GM12878 (cell line): ENCODE results near the gene CMTM1. TPM values are rescaled to one million over a fixed set of nuclear protein-coding genes. Genes with fewer than 3 reads are reported as not detected.
A peak's percentile ranks its signal among the peaks of the same experiment; 100 is the strongest.

Experiments
- BHLHE40 ChIP-seq, 2 experiments: fragments of 450-650 bp in 1 of 2; IDR thresholded peaks; 2 replicates each; pipeline ENCODE4 v1.6.1; 2011 to 2017; ENCODE audit warnings: low read depth in 2 of 2, borderline replicate concordance in 1 of 2, improper control_type of control experiment in 1 of 2, low read length in 1 of 2, mild to moderate bottlenecking in 1 of 2
- CEBPB ChIP-seq, 2 experiments: fragments of 150-350 bp in 1 of 2; IDR thresholded peaks; 2 replicates each; pipeline ENCODE4 v1.6.1; 2012 to 2014; ENCODE audit warnings: low read depth in 2 of 2, low read length in 2 of 2, borderline replicate concordance in 1 of 2, inconsistent platforms in 1 of 2
- CHD1 ChIP-seq: IDR thresholded peaks from 2 replicates; pipeline ENCODE4 v1.6.1; 2012; ENCODE audit warnings: low read depth, low read length, improper control_type of control experiment
- CTCF ChIP-seq, 3 experiments: IDR thresholded peaks in 2 of 3; conservative IDR thresholded peaks in 1 of 3; 2 replicates each; pipeline ENCODE4 v1.5.1; 2011; ENCODE audit warnings: low read depth in 3 of 3, low read length in 3 of 3, mild to moderate bottlenecking in 3 of 3, control low read depth in 2 of 3, moderate library complexity in 2 of 3, inconsistent platforms in 1 of 3, mixed read lengths in 1 of 3; ENCODE audit not compliant: control insufficient read depth in 2 of 3, insufficient read depth in 1 of 3; ENCODE audit errors: extremely low read depth in 1 of 3
- EP300 ChIP-seq, 2 experiments: fragments of 150-350 bp in 1 of 2; IDR thresholded peaks; 2 replicates each; pipeline ENCODE4 v1.6.1; 2011 to 2012; ENCODE audit warnings: low read depth in 2 of 2, low read length in 2 of 2, borderline replicate concordance in 1 of 2, improper control_type of control experiment in 1 of 2, inconsistent platforms in 1 of 2; ENCODE audit not compliant: control insufficient read depth in 1 of 2
- ESRRA ChIP-seq: IDR thresholded peaks from 2 replicates; pipeline ENCODE4 v1.6.1; 2012; ENCODE audit warnings: mild to moderate bottlenecking, low read length, improper control_type of control experiment
- FOS ChIP-seq: IDR thresholded peaks from 3 replicates; pipeline ENCODE4 v1.6.1; 2011; ENCODE audit warnings: borderline replicate concordance; ENCODE audit not compliant: insufficient read length; ENCODE audit errors: extremely low read depth
- IRF4 ChIP-seq: IDR thresholded peaks from 2 replicates; pipeline ENCODE4 v1.6.1; 2011; ENCODE audit warnings: low read depth, low read length
- JUNB ChIP-seq: IDR thresholded peaks from 2 replicates; pipeline ENCODE4 v1.6.1; 2016; ENCODE audit warnings: antibody characterized with exemption, mild to moderate bottlenecking
- KLF5 ChIP-seq: fragments of 450-650 bp; IDR thresholded peaks from 2 replicates; pipeline ENCODE4 v1.6.1; 2014; ENCODE audit warnings: mild to moderate bottlenecking; ENCODE audit not compliant: partially characterized antibody
- MYC ChIP-seq: IDR thresholded peaks from 2 replicates; pipeline ENCODE4 v1.6.1; 2011; ENCODE audit warnings: mild to moderate bottlenecking, low read length, moderate library complexity, inconsistent platforms; ENCODE audit not compliant: insufficient read depth, insufficient replicate concordance, insufficient read length, severe bottlenecking
- RBBP5 ChIP-seq: fragments of 200-600 bp; sonication (generic); conservative IDR thresholded peaks from 2 replicates; pipeline ENCODE4 v1.6.1; 2016
- RUNX3 ChIP-seq: IDR thresholded peaks from 2 replicates; pipeline ENCODE4 v1.6.1; 2012; ENCODE audit warnings: low read length, inconsistent platforms
- SMAD5 ChIP-seq: IDR thresholded peaks from 2 replicates; pipeline ENCODE4 v1.6.1; 2016; ENCODE audit warnings: antibody characterized with exemption, low read depth
- SMC3 ChIP-seq: IDR thresholded peaks from 2 replicates; pipeline ENCODE4 v1.6.1; 2011; ENCODE audit warnings: low read length, improper control_type of control experiment, borderline replicate concordance
- SUZ12 ChIP-seq: fragments of 200-600 bp; sonication (generic); IDR thresholded peaks from one replicate; pipeline ENCODE4 v1.6.1; 2018; ENCODE audit warnings: antibody characterized with exemption, mild to moderate bottlenecking; ENCODE audit not compliant: unreplicated experiment
- USF1 ChIP-seq: IDR thresholded peaks from 2 replicates; pipeline ENCODE4 v1.6.1; 2011; ENCODE audit warnings: borderline replicate concordance, low read depth, mild to moderate bottlenecking, moderate library complexity, mixed read lengths, low read length; ENCODE audit not compliant: insufficient read depth; ENCODE audit errors: extremely low read length
- YY1 ChIP-seq: IDR thresholded peaks from 2 replicates; pipeline ENCODE4 v1.6.1; 2011; ENCODE audit warnings: low read depth, mild to moderate bottlenecking, low read length
- ZNF24 ChIP-seq: fragments of 450-650 bp; IDR thresholded peaks from 2 replicates; pipeline ENCODE4 v1.6.1; 2017; ENCODE audit warnings: antibody characterized with exemption, mild to moderate bottlenecking
- ZZZ3 ChIP-seq: IDR thresholded peaks from 2 replicates; pipeline ENCODE4 v1.6.1; 2011; ENCODE audit warnings: low read depth; ENCODE audit not compliant: control insufficient read depth, insufficient read length
- polyA plus RNA-seq, 11 experiments: library from polyadenylated mRNA; depleted of rRNA in 4 of 11; unstranded in 6 of 11; stranded (reverse) in 5 of 11; fragments of >200 nt; fragmentation: Nextera tagmentation in 4 of 11; fragmentation: Illumina TruSeq in 1 of 11; extraction: Ambion mirVana in 4 of 11; extraction: Trizol in 1 of 11; gene quantifications; 1 replicate in 1 of 11; 2 replicates in 10 of 11; pipeline versions ENCODE4 v1.2.1 to v1.2.3, GENCODE V29; 2011 to 2016; ENCODE audit warnings: inconsistent platforms in 2 of 11, missing spikeins in 2 of 11, low read depth in 1 of 11
- total RNA-seq, 4 experiments: library from RNA; depleted of rRNA in 3 of 4; stranded (reverse); fragments of >200 nt in 3 of 4; fragmentation: Illumina TruSeq in 1 of 4; extraction: Trizol in 1 of 4; gene quantifications; 2 replicates each; pipeline versions ENCODE4 v1.2.1 to v1.2.3, GENCODE V29; 2013 to 2021
- TF ChIP-seq, protein P1 (sequence below): fragments of 450-650 bp; formaldehyde crosslinking; IDR thresholded peaks from 2 replicates; pipeline ENCODE4 v1.4.0; 2022; ENCODE audit warnings: mild to moderate bottlenecking, moderate library complexity
- TF ChIP-seq, protein P2 (sequence below): IDR thresholded peaks from 2 replicates; pipeline ENCODE4 v1.6.1; 2012; ENCODE audit warnings: low read length, inconsistent platforms

CMTM1 gene
- total and polyA plus RNA-seq, 10 of the 15 experiments (the other 5 are each of a cell fraction or from before 2014, with no cell fraction given): 0.09 to 3.0 (median 1.4) TPM; not detected in 2

DNA sequence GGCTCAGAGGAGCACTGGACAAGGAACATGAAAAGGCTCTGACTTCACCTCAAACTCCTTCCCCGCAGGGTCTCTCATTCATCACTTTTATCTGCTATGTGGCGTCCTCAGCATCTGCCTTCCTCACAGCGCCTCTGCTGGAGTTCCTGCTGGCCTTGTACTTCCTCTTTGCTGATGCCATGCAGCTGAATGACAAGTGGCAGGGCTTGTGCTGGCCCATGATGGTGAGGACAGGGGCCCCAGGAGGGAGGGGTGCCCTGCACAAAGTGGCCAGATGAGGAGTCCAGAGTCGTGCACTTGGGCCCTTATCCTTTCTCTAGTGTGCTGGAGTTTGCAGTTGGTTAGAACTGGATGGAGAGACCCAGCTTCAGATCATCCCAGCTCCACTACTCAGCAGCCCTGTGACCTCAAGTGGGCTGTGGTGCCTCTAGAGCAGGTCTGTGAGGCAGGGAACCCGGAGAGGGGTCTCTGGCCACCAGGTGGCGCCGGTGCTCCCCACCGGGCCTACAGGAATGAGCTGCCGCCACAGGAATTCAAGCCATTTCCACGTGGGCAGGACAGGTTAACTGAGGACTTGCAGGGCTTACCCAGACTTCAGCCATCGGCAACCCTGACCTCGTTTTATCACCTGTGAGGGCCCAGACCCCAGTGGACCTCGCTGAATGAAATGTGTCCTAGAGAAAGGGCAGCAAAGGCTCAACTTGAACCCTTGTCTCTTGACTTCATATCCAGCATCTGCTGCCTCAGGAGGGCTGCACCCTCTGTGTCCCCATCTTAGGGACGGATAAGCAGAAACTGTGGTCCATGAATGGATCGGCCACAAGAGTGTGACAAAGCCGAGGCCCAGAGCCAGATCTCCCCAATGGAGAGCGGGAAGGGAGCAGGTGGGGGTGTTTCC, 42.3 kb downstream of the CMTM1 start (continued):
- TF ChIP-seq, protein P1, sequence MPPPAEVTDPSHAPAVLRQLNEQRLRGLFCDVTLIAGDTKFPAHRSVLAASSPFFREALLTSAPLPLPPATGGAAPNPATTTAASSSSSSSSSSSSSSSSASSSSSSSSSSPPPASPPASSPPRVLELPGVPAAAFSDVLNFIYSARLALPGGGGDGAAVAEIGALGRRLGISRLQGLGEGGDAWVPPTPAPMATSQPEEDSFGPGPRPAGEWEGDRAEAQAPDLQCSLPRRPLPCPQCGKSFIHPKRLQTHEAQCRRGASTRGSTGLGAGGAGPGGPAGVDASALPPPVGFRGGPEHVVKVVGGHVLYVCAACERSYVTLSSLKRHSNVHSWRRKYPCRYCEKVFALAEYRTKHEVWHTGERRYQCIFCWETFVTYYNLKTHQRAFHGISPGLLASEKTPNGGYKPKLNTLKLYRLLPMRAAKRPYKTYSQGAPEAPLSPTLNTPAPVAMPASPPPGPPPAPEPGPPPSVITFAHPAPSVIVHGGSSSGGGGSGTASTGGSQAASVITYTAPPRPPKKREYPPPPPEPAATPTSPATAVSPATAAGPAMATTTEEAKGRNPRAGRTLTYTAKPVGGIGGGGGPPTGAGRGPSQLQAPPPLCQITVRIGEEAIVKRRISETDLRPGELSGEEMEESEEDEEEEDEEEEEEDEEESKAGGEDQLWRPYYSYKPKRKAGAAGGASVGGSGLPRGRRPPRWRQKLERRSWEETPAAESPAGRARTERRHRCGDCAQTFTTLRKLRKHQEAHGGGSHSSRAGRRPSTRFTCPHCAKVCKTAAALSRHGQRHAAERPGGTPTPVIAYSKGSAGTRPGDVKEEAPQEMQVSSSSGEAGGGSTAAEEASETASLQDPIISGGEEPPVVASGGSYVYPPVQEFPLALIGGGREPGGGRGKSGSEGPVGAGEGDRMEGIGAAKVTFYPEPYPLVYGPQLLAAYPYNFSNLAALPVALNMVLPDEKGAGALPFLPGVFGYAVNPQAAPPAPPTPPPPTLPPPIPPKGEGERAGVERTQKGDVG (CRISPR knock-in tag): no peak
- TF ChIP-seq MYC (no peak), CEBPB (IDR thresholded peaks at IDR 0.05; ENCODE audit: borderline replicate concordance in 1 of 2, low read depth in 2 of 2, low read length in 2 of 2) (no peak), YY1 (peak; percentile 51; the same call in 1 of the 2 replicates), EP300 (IDR thresholded peaks at IDR 0.05; ENCODE audit: borderline replicate concordance in 1 of 2, control insufficient read depth in 1 of 2, low read depth in 2 of 2, low read length in 2 of 2) (no peak), USF1 (no peak), IRF4 (no peak), SMAD5 (no peak), RUNX3 (peak; percentile 25; the same call in 1 of the 2 replicates), KLF5 (no peak), SMC3 (peak; percentile 74), RBBP5 (no peak), CHD1 (no peak), SUZ12 (no peak), ZNF24 (no peak), ZZZ3 (no peak), FOS (no peak), BHLHE40 (IDR thresholded peaks at IDR 0.05; ENCODE audit: borderline replicate concordance in 1 of 2, low read depth in 2 of 2, low read length in 1 of 2) (no peak), ESRRA (no peak), JUNB (no peak), CTCF (IDR thresholded peaks at IDR 0.05 in 2 of 3, conservative IDR thresholded peaks at IDR 0.05 in 1 of 3; ENCODE audit: control insufficient read depth in 2 of 3, extremely low read depth in 1 of 3, insufficient read depth in 1 of 3, low read depth in 3 of 3, low read length in 3 of 3) (peak; percentile 91 to 95 (median 92))
- TF ChIP-seq, protein P2, sequence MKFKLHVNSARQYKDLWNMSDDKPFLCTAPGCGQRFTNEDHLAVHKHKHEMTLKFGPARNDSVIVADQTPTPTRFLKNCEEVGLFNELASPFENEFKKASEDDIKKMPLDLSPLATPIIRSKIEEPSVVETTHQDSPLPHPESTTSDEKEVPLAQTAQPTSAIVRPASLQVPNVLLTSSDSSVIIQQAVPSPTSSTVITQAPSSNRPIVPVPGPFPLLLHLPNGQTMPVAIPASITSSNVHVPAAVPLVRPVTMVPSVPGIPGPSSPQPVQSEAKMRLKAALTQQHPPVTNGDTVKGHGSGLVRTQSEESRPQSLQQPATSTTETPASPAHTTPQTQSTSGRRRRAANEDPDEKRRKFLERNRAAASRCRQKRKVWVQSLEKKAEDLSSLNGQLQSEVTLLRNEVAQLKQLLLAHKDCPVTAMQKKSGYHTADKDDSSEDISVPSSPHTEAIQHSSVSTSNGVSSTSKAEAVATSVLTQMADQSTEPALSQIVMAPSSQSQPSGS: no peak
